Measurements from ENCODE around the gene KCNMA1.

DNA sequence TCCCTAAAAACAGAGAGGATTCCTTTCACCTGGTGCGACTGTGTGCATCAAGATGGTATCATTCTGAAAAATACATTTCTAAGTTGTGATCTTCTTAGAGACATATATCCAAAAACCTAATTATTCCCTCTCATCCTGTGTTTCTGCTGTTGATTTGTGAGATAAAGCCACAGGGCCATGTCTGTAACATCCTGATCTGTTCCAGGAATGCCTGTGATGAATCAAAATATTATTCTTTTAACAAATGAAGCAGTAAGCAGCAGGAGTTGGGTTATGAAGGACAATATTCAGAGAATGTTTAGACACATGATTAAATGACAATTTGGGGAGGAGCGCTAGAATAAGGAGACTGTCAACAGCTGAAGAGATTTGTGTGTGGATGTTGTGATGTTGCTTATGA, 731.4 kb downstream of the KCNMA1 start:
- TF ChIP-seq CTCF (IDR thresholded peaks at IDR 0.05) (no peak), POLR2A (IDR thresholded peaks at IDR 0.05) (no peak), EP300 (IDR thresholded peaks at IDR 0.05) (no peak)
